ENCODE measurements around the gene MMP17. TPM values are rescaled to one million over a fixed set of nuclear protein-coding genes. Genes with fewer than 3 reads are reported as not detected.

The MMP17 gene
- total RNA-seq, 2 donors from 2014 or later, result 1.3 to 1.9 TPM

DNA sequence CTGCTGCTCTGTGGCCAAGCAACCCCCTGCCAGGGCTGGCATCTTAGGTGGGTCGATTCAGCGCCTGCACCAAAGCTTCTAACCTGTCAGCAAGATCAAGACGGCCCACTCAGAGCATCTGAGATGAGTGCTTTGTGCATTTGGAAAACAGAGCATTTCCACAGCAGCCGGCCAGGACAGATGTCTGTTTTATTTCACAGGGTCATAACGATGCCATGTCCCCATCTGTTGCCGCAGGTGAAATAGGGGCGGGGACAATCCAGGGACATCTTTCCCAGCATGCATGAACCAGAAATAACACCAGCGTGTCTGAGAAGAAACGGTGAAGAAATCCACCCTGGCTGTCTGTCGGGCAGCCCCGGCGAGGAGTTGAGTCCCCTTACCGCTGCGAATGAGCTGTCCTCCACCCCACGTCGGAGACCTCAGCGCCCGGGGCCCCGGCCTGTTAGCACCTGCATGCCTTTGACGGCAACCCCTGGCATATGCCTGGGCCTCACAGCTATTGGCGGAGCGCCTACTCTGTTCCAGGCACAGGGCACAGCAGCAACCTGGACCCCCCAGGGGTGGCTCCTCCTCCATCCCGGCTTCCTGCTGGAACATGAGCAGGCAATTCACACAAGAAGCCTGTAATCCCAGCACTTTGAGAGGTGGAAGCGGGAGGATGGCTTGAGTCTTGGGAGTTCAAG lies 35.7 kb downstream of the MMP17 start:
- intact Hi-C loops (cut with DNase I), result no loop called here
- no peak for TF ChIP-seq CTCF (IDR thresholded peaks at IDR 0.05)
- no peak overlapping the region for H3K9ac ChIP-seq (ENCODE audit: low read depth in 2 of 2, low read length in 2 of 2)

DNA sequence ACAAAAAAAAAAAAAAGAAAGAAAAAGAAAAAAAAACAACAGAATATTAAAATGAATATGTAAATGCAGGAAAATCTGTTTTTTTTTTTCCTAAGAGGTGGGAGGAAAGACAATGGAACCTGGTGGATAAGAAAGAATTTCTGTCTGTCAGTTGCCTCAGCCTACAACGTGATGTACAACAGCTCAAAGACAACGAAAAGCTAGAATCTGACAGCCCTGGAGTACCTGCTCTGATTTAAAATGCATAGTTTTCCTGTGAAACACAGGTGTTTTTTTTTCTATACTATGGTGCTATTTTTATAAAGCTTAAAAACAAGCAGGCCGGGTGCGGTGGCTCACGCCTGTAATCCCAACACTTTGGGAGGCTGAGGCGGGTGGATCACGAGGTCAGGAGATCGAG lies 36.3 kb downstream of the MMP17 start:
- Histone ChIP-seq H3K27ac (no peak overlapping the region), H3K4me1 (no peaks in the 10 kb centered on the region), H3K4me3 (no peak overlapping the region), H3K27me3 (no peaks in the 10 kb centered on the region), H3K9ac (ENCODE audit: low read depth in 2 of 2, low read length in 2 of 2) (no peak overlapping the region), H3K36me3 (no peaks in the 10 kb centered on the region), H3K9me3 (no peaks in the 10 kb centered on the region)
- DNase-seq, result no peak
- TF ChIP-seq CTCF (IDR thresholded peaks at IDR 0.05), result no peak
- intact Hi-C loops (cut with DNase I), result no loop called here

More for the DNA sequence above, 35.7 kb downstream of the MMP17 start:
- Histone ChIP-seq H3K4me1 (no peaks in the 10 kb centered on the region), H3K27me3 (no peaks in the 10 kb centered on the region), H3K27ac (no peak overlapping the region), H3K36me3 (no peaks in the 10 kb centered on the region), H3K4me3 (no peak overlapping the region), H3K9me3 (no peaks in the 10 kb centered on the region)
- DNase-seq, result no peak

DNA sequence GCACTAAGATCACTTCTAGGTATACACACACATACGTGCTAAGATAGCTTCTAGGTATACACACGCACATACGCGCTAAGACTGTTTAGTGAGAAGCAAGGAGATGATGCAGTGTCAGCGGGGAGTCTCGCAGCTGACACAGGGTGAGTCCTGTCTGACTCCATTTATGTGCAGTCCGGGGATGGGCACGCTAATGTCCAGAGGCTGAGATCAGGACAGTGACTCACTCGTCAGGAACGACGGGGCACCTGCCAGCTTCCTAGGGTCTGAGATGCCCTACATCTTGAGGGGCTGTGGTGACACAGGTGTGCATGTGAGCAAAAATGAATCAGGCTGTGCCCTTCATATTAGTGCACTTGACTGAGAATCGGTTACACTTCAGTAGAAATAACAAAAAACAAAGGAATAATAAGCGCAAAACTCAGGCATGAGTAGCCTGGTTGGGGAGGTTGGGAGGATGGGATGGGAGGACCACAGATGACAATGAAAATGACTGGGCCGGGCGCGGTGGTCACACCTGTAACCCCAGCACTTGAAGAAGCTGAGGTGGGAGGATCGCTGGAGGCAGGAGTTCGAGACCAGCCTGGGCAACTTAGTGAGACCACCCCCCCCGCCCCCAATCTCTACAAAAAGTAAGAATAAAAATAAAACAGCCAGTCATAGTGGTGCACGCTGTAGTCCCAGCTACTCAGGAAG lies 37.1 kb downstream of the MMP17 start:
- Histone ChIP-seq H3K27me3 (no peaks in the 10 kb centered on the region), H3K4me1 (no peaks in the 10 kb centered on the region), H3K9ac (ENCODE audit: low read depth in 2 of 2, low read length in 2 of 2) (no peak overlapping the region), H3K9me3 (no peaks in the 10 kb centered on the region), H3K4me3 (no peak overlapping the region), H3K27ac (no peak overlapping the region), H3K36me3 (no peaks in the 10 kb centered on the region)
- TF ChIP-seq CTCF (IDR thresholded peaks at IDR 0.05), result no peak
- DNase-seq, result no peak
- intact Hi-C loops (cut with DNase I), result no loop called here

DNA sequence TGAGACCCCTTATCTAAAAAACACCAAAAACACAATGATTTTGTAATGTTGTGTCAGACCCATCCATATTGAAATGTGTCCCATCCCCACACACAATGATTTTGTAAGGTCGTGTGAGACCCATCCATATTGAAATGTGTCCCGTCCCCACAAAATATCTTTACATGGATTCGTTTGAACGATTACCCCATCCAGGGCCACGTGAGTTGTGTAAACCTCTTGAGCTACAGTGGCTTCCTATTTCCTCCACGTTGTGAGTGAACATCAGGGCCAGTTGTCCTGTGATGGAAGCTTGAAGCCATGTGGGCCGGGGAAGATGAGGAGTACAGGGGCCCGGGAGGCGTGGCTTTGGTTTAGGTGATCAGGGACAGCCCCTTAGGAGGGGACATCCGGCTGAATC lies 39.3 kb downstream of the MMP17 start:
- no peaks in the 10 kb centered on the region for H3K27me3 ChIP-seq
- no peak overlapping the region for H3K27ac ChIP-seq
- H3K36me3 ChIP-seq, result no peaks in the 10 kb centered on the region
- no peak overlapping the region for H3K4me3 ChIP-seq
- intact Hi-C loops (cut with DNase I), result no loop called here
- H3K9ac ChIP-seq (ENCODE audit: low read depth in 2 of 2, low read length in 2 of 2), result no peak overlapping the region
- H3K4me1 ChIP-seq, result no peaks in the 10 kb centered on the region
- no peaks in the 10 kb centered on the region for H3K9me3 ChIP-seq
- TF ChIP-seq CTCF (IDR thresholded peaks at IDR 0.05), result no peak
- no peak for DNase-seq

DNA sequence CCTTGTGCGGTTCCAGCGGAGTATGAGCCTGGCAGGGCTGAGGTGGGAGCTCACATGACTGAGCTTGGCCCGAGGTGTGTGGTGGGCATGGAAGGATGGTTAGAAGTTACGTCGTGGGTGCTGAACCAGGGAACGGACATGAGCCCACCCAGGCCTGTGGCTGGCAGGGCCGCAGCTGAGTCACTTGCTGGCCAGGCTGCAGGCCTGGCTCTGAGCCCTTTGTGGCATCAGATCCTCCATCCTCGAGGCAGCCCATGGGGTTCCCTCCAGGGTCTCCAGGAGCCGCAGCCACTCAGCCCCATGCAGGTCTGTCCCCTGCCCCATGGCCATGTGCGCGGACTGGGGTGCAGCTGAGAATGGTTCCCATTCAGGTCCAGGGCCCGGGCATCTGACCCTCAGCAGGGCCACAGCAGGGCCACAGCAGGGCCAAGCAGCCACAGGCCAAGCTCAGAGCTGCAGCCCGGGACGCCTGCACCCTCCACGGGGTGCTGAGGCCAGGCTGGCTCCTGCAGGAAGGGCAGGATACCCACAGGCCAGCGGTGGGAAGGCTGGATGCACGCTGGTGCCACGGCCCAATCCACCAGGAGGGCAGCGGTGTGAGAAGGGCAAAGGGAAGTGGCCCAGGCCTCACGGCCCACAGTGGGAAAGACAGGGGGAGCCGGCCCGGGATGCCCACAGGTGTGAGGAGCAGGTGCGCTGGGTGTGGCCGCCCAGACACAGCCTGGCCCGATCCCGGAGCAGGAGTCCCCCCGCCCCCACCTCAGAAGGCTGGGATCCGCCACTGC lies 39.9 kb downstream of the MMP17 start:
- Histone ChIP-seq H3K4me3 (no peak overlapping the region), H3K4me1 (no peaks in the 10 kb centered on the region), H3K27me3 (no peaks in the 10 kb centered on the region), H3K9me3 (no peaks in the 10 kb centered on the region), H3K9ac (ENCODE audit: low read depth in 2 of 2, low read length in 2 of 2) (no peak overlapping the region), H3K27ac (no peak overlapping the region), H3K36me3 (no peaks in the 10 kb centered on the region)
- TF ChIP-seq CTCF (IDR thresholded peaks at IDR 0.05), result no peak
- intact Hi-C loops (cut with DNase I), result no loop called here
- DNase-seq, result no peak

Measured in colonic mucosa (tissue), 4 donors.